GM19025 (cell line): ENCODE data around the gene ETV6.

Source experiments
- ATAC-seq: cut with Tn5 transposase; IDR thresholded peaks from one replicate; pipeline ENCODE4 v1.9.1; 2021; ENCODE audit warnings: mild to moderate bottlenecking, low read depth, moderate library complexity; ENCODE audit not compliant: unreplicated experiment

ETV6 gene

DNA sequence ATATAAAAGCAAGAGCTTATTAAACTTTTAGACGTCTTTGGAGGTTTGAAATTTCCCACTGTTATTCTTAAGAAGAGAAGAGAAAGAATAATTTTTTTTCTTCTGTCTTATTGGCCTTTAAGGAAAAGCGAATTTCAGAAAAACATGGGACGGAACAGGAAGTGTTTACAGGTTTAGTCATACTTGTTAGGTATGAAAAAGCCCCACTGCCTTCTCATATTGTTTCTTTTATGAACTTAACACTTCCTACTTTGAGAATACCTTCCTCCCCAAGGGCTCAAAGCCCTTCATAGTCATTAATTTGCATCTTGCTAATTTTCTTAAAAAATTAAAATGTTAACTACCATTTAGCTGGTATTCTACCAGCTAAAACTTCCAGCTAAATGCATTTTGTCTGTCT lies 82.0 kb downstream of the ETV6 start:
- no peak for ATAC-seq

DNA sequence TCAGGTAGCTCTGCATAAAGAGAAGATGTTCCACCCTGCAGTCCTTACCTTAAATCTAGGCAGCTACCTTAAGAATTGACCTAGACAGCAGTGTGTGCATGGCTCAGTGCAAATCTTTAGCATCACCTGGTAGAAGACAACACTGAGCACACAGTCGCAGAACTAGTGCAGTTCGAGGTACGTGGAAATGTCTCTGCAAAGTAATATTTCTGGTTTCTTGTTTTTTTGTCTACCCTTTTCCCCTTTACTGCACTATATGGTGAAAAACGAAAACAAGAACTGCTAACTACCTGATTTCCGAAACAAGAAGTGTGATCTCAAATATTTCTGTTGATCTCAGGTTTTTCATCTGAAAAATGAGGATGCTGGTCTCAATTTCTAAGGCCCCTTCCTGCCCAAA lies 82.5 kb downstream of the ETV6 start:
- ATAC-seq: no peak

DNA sequence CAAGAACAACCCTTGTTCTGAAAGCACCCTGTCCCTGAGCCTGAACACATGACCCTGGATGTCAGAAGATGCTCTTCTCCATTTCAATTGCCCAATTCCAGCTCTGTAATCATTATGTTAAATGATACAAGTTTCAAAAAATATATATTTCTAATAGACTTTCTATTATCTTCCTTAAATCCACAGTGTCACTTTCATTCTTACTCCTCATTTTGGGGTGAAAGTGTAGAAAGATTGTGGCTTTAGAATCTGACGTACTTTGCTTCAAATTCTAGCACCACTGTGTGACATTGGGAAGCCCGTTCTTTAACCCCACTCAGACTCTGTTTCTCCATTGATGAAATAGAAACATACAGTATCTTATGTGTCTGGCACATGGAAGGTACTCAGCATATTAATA lies 83.2 kb downstream of the ETV6 start:
- ATAC-seq: no peak

DNA sequence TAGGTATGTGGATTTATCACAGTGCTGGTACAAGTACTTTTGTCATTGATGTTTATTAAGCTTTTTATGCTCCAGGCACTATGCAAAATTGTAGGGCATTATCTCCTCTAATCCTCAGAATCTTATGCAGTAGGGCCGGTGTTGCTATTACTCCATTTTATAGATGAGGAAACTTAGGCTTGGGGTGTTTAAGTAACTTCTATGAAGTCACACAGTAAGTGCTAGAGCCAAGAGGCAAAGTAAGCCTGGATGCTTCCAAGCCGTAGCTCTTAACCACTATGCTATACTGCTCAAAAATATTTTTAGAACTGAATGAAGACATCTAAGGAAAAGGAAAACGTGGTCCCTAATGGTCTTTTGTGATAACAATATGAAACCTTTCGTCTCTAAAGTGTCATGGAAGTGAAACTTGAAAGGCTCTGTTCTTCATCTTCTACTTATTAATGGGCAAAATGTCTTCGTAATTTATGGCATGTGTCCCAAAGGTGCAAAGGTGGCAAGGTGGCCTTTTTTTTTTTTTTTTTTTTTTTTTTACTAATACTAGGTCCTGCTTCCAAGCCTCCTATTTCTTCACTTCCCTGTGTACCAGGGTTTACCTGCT lies 85.2 kb downstream of the ETV6 start:
- no peak for ATAC-seq

DNA sequence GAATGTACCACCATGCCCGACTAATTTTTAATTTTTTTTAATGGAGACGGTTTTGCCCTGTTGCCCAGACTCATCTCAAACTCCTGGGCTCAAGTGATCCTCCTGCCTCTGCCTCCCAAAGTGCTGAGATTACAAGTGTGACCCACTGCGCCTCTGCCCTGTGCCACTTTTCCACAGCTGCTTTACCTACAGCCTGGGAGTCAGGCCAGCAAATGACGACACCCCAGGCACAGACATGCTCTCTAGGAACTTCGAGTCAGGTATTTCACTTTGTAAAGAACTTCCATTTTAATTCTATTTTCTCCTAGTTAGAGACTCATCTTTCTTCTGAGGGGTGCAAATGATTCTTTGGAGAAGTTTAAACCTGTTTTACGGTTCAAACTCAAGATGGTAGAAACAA lies 89.0 kb downstream of the ETV6 start:
- no peak for ATAC-seq

DNA sequence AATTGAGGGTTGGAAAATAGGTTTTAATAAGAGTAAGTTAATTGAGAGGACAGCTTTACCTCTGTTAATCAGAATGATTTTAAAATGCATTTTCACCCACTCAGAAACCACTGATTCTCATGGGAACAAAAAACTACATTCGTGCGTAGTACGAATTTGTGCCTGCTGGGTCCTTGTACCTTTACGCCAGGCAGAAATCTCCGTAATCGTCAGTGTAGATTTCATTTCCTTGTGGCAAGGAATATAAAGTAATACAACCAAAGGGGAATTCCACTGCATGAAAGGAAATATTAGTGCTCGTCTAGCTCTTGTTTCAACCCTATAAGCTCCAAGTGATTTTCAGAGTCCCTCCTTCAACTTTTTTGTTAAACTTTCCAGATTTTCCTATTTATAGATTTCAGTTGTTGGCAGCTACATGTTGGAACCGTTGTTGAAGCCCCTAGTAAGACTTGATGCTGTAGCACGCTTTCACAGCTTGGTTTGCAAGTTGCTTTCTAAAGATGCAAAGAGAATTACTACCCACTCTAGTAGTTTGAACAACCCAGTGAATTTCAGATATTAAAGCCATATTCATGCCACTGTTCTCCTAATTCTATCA lies 90.6 kb downstream of the ETV6 start:
- ATAC-seq: no peak

DNA sequence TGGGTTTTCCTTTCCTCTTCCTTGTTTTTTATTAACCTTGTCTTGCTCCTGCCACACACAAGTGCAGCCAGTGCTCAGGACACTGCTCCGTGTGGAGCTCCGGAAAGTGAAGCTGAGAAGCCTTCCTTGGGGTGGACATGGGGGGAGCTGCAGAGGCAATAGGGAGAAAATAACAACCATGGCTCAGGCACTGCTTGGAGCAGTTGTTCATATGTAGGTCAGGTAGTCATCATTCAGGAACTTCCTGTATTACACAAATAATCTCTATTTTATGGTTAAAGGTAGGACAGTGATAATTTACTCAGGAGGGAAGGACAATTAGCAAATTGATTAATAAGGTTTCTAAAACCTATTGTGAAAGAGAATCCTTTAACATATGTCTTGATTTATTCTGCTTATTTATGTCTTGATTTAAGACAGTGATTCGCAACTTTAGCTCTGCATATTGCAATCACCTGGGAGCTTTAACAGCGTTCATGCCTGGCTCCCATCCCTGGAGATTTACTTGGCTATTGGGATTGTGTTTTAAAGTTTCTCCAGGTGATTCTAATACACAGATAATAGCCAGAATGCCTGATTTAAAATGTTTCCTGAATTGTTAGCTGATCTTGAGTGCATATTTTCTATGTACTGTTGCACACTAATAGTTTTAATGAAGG lies 92.1 kb downstream of the ETV6 start:
- ATAC-seq: no peak

DNA sequence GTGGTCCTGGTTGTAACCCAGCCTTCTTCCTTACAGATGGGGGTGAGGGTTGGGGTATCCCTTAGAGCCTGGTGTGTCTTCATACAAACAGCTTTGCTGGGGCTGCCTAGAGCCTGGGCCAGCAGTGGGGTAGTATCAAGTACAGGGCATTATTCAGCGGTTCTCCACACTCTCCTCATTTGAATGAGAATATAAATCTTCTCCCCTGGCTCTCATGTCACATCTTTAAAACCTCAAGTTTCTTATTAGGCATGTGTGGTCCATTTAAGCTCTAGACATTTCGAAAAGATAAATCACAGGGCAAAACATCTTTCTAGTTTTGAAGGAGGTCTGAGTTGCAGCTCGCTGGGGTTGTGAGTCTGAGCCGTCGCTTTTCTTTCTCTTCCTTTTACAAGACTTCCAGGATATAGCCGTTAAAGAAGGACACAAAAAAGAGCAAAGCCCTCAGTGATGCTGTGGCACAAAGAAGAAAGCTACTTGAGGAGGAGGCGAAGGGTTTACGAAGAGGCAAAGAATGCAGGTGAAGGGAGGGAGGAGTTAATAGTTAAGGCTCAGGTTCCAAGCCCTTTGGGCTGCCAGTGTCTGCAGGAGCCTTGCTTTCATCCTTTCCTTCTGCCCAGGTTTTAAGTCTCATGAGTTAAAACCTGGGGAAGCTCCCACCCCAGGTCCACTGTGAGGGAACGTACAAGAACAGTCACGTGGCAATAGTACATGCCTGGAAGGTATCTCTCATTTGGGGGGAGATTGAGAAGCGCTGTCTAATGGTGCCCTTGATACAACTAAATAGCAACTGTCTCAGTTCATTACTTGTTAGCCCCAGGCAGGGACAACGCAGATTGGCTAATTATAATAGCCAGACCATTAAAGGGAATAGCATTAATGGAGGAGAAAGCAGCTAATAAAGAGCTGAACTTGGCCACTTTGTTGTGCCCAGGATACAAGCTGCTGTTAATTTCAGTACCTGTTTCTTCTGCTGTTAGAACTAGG lies 94.2 kb downstream of the ETV6 start:
- no peak for ATAC-seq

DNA sequence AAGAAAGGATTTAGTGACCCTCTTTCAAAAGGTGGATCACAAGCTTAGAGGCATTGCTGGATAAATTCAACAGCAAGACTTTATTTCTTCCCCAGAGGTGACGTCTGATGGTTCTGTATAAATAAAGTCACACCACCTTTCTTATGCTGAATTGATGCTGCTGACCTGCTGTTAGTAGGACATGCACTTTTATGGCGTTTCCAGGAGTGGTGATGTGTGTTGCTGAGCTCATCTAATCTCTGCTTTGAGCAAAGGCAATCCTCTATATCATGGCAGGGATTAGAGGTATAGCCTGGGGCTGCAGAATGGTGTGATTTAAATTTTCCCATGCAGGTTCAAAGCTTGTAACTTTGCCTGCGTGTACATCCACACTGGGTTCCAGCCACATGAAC lies 94.9 kb downstream of the ETV6 start:
- no peak for ATAC-seq

DNA sequence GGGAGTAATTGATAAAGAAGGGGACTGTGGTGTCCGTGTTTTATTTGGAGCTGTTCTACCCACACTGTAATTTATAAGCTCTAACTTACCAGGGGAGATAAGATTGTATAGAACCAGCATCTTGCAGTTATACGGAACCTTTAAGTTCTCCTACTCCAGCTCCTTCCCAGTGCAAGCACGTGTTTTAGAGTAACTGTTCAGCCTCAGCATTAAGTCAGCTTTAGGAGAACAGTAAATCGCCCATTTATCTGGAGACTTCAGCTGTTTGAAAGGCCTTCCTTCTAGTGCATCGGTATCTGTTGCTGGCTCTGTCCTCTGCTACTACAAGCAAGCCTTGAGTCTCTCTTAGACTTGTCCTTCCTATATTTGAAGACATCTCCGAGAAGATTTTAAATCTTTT lies 95.6 kb downstream of the ETV6 start:
- ATAC-seq: no peak

DNA sequence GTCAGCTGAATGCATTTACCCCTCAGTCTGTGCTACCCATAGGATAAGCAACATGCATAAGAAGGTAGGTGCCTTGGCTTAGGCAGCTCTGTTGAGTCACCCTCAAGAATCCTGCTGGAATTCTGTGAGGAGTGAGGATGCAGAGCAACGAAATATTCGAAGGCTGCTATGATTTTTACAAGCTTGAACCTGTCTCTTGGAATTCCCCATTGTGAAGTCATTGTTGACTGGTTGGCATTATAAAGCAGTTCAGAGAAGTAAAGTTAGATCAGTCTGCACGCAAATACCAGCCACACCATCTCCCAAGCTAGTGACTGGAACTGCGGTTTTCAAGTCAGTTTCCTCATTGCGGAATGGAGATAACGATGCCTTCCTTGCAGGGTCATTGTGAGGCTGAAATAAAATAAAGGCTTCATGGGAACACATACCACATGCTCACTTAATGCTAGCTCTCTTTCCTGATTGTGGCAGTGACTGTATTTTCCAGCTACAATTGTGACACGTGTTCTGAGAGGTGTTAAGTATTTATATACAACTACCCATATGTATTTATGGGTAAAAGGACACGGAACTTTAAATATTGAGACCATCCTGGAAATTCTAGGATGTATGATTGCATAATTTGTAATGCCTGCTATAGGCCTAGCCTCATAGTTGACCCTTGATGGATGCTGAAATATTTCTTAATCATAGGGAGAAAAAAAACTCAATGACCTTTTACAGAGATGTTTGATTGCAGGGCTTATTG lies 96.7 kb downstream of the ETV6 start:
- no peak for ATAC-seq

DNA sequence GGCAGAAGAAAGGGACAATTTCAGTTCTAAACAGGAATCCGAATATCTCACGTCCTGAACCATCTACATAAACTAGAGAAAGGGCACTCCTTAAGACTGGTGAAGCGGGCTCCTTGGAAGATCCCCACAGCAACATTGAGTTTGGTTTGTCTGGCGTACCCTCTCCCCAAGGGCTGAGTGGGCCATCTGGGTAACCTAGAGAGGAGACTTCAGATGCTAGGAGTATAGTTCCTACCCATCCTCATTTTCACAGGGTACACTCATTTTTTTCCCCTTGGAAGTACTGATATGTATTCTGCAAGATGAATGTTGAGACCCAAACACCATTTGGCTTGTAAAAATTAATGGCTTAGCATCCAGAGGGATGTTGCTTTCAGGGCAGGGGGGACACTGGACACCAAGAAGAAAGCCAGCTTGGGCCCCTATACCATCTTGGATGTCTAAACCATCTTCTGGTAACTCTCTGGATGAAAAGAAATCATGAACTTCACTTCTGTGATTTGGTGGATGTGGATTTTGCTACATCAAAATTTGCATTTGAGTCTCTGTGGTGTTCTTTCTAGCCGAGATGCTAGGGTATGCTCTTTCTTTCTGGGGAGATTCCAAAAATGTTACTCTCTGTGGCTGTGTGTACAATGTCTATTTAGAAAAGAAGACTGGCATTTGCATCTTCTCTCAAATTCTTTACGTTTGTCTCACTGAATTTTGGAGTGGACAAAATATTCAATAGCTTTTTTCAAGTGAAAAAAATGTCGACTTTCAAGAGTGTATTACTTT lies 97.7 kb downstream of the ETV6 start:
- ATAC-seq: no peak

DNA sequence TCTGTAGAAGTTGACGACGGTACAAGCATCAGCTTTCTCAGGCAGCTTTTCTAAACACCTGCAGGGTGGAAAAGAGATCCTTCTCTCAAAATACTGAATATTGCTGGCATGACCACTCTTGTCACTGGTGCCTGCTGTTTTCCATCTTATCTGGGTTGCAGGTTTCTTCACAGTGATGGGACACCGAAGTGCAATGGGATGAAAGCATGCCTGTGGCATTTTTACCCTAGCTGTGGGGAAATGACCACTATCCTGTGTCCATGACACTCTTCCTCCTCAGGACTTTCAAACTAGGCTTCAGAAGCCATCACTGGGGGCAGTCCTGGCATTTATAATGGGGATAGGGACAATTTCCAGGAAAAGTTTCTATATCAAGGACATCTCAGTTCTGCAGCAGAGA lies 98.5 kb downstream of the ETV6 start:
- no peak for ATAC-seq

DNA sequence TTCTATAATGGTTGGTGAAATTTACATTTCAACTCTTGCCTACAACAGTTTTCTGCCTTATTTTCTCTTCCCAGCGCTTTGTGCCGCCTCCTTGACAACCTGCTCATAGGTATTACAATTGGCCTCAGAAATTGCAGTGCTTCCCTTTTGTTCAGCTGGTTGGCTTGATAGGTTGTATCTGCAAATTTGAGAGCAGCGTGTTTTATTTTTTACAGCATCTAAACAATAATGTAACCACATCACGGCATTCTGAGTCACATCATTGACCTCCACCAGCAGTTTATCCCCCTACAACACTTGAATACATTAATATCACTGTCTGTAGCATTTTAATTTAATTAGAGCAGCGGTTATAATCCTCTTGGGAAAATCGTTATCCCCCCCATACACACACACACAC lies 99.4 kb downstream of the ETV6 start:
- no peak for ATAC-seq

DNA sequence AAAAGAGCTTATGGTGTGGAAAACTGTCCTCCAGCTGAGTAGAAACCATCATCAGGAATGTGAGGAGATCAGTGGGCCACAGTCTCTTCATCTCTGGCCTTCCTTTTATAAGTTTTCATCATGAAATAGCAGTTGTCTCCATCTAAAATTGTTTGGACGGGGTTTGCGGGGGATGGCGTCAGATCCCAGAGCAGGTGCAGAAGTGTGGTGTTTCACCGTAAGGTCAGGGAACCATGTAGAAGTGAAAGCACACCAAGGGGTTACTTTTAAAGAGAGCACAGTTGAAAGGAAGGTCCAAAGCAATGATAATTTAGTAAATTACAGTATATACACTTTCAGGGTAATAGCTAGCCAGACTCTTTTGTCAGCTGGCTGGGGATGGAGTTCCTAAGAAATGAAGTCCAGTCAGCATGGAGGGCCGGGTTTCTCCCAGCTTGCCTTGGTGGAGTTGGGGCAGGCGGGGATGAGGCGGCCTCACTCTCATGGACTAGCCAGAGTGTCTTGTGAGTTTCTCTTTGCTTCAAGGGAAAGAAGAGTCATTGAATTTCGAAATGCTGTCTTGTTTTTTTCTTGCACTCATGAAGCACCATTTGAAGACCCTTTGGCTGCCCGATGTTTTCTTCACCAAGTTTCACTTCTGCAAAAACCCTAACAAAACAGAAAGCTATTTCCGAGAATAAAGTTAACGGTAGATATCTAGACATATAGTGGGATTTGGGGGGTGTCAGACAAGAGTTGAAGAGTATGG lies 100.6 kb downstream of the ETV6 start:
- peak; percentile 55 for ATAC-seq

DNA sequence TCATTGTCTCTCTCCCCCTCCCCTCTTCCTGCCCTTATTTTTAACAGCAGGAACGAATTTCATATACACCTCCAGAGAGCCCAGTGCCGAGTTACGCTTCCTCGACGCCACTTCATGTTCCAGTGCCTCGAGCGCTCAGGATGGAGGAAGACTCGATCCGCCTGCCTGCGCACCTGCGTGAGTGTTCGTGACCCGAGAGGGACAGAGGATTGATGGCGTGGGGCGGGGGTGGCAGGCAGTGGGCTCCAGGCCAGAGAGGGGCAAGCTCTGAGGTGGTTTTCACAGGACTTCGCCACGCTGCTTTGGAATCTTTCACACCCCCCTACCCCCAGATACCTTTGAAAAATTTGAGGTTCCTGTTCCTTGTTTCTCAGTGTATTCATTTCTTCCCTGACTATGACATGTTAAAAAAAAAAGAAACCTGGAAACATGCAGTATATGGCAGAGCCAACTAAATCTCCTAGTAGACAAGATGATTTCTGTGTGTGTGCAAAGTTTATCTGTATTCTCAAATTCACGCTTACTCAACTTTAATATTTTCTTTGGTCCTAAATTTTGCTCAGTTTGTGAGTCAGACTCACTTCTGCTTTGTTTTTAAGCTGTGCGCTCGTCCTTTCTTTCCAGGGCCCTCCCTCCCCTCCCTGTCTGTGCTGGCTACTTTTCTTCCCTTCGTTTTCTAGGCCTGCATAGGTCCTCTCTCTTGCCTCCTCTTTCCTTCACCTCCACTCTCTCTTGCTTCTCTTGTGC lies 103.1 kb downstream of the ETV6 start:
- ATAC-seq: no peak

DNA sequence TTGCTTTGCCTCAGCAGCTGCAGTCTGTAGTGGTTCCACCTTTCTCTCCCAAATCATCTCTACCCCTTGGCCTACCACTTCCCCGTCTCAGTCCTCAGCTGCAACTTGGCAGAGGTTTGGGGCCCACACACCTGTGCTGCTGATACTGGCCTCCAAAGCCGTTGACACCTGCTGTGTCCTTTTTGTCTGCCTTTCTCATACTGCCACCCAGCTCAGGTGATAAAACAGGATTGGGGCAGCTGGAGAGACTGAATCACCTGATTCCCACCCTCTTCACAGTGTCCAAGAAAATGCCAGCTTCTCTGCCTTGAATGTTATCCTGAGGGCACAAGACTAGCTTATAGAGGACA lies 103.7 kb downstream of the ETV6 start:
- no peak for ATAC-seq

DNA sequence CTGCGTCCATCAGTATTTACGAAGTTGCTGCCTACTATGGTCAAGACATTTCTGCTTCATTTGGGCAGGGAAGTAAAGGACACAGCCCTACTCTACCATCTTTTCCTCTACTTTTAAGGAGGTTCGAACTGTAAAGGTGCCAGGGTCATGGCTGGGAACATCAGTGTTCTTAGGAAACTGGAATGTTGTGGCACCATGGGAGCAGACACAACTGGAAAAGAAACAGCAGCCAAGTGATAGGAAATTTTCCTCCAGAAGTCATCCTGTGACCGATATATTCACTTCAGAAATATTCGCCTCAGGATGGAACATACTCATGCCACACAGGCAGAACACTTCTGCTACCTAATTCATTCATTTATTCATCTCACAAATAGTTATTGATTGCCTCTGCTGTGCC lies 104.4 kb downstream of the ETV6 start:
- ATAC-seq: no peak
